ELR (cell line): ENCODE results near the gene OSBPL2.
A peak's percentile ranks its signal among the peaks of the same experiment; 100 is the strongest.

ENCODE experiments used
- DNase-seq: peaks from one replicate; pipeline ENCODE4 v3.0.0-alpha.2; 2015; ENCODE audit warnings: low read depth

Gene OSBPL2

DNA sequence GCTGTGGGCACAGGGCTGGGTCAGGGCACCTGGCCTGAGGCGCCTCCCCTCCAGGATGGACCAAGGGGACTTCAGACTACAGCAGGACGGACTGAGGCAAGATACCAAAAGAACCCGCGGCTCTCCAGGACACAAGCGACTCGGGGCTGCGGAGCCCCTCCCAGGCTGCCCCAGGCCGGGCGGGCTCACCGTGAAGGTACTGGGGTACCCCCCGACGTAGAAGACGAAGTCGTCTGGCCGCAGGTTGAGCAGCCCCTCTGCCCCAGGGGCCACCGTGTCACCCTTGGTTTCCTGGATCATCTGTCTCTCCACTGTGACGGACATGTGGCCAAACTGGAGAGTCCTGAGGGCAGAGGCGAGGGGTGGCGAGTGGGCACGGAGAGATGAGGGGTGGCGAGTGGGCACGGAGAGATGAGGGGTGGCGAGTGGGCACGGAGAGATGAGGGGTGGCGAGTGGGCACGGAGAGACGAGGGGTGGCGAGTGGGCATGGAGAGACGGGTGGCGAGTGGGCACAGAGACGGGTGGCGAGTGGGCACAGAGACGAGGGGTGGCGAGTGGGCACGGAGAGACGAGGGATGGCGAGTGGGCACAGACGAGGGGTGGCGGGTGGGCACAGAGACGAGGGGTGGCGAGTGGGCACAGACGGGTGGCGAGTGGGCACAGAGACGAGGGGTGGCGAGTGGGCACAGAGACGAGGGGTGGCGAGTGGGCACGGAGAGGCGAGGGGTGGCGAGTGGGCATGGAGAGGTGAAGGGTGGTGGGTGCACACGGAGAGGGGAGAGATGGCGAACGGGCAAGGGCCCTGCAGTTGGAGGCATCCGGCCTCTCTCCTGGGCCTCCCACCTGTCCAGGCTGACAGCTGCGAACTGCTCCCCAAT, 75.4 kb downstream of the OSBPL2 start:
- no peak for DNase-seq

DNA sequence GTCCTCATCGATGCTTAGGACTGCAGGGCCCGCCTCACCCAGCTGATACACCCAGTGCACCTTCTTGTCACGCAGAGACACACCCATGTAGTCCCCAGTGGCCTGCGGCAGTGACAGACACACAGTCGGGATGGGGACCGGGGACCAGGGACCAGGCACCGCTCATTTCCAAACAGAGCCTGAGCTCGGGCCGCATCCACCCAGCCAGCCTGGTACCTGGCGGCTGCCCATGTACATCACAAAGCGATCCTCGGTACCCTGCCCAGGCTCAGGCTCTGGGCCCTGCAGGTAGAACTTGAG, 76.0 kb downstream of the OSBPL2 start:
- no peak for DNase-seq

DNA sequence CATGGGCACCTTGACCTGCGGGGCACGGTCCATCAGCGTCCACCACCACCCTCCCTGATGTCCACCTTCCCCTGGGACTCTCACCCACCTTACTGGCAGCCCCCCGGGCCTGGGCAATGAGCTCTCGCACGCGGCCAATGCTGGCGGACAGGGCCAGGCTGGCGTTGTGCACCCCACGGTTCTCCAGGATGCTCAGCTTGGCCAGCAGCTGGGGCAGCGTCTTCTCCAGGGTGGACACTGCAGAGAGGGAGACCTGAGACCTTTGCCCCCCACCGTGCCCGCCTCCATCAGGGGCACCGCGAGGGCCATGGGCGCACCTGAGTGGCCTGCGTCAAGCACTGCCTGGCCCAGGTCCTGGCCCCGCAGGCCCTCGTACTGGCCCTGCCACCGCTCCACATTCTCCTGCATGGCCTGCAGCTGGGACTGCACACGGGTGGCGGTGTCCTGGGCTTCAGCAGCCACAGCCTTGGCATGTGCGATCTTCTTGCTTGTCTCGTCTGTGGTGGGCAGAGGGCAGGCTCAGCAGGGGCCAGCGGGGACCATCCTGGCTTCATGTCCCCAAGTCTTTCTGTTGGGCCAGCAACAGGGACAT, 76.5 kb downstream of the OSBPL2 start:
- no peak for DNase-seq

DNA sequence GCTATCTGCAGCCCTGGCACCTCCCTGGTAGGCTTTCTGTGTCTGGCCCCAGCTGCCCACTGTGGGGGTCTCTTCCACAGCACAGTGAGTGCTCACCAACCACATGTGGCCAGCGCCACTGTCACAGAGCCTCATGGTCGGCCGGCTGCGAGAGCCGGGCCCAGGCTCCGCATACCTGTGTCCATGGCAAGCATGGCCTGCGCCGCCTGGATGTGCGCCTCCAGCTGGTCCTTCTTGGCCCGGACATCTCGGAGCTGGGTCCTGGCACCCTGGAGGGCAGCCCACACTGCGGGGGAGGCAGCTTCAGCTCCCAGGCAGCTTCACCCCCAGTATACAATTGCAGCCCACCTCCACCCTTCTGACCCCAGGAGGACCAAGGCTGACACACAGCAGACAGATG, 77.5 kb downstream of the OSBPL2 start:
- no peak for DNase-seq

DNA sequence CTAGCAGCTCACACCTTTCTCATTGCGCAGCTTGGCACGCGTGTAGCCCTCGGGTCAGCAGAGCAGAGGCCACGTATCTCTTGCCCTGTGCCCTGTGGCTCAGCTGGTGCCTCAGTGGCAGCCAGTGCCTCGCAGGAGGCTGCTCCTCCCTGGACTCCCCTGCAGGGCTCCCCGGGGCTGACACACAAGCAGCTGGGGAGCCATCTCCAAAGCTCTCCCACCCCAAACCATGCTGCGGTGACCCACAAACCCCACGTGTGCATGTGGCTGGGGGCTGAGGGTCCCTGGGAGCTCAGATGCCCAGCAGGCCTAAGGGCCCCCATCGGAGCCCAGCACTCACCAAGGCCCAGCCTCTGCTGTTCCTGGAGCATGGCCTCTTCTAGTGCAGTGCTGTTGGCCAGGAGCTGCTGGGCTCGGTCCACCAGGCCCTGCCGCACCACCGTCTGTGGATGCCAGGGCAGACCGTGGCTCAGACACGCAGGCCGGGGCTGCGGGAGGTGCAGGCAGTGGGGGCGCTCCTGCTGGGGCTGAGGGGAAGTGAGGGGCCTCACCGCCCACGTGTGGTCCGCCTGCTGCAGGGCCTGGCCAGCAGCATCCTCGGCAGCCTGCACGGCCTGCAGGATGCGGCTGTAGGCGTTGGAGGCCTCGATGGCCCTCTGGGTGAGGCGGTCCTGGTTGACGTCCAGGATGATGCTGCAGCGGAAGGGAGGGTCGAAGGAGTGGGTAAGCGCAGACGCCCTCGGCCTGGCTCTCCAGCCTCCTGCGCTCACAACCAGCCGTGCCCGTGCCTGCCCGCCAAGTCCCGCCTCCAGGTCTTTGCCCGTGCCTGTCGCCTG, 78.2 kb downstream of the OSBPL2 start:
- no peak for DNase-seq

DNA sequence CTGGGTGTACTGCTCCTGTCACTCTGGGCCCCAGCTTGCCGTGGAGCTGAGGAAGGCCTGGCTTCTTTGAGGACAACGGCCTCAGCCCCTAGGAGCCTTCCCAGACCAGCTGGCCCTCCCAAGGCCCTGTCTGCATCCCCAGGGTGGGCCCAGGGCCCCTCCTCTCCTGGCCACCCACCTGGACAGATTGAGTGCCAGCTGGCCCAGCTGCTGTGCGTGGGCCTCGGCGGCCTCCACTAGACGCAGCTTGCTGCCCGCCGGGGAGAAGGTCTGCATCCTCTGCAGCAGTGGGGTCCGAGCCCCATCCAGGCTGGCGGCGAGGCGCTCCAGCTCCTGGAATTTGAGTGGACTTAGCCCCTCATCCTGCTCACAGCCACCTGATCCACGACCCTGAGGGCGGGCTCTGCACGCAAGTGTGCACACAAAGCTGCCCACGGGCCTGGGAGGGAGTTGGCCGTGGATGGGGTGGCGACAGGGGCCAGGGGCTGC, 78.9 kb downstream of the OSBPL2 start:
- DNase-seq, result no peak

DNA sequence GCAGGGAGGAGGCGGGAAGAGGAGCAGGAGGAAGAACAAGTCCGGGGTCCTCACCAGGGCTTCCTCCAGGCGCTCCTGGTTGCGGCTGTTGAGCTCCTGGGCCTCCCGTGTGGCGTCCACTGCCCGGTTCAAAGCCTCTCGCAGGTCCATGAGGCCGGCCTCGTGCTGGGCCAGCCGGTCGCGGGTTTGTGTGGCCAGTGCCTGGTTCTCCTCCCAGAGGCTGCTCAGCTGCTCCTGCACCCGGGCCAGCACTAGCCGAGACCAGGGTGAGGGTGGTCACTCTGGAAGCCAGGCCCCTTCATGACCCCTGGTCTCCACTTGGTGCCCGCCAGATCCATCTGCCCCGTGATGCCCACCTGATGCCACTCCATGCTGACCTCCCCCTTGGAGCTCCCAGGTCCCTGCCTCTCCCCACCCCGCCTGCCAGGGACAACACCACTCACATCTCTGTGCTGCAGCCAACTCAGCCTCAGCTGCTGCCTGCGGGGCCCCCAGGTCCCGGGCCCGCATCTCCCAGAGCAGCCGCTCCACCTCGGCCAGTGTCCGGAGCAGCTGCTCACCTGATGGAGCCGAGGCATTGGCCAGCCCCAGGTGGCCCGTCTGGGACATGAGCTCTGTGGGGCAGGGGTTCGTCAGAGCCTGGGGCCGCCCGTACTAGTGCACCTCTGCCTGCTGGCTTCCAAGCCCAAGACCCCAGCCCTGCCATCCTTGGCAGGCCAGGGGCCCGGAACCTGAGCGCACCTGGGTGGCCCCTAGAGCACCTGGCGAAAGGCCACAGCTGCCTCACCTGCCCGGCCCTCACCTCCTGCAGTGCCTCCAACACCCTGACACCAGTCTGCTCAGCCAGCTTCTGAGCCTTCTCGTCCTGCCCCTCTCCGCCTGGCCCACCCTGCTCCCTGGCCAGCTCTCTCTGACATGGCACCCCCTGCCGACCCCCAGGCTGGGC, 80.4 kb downstream of the OSBPL2 start:
- DNase-seq, result peak; percentile 45

DNA sequence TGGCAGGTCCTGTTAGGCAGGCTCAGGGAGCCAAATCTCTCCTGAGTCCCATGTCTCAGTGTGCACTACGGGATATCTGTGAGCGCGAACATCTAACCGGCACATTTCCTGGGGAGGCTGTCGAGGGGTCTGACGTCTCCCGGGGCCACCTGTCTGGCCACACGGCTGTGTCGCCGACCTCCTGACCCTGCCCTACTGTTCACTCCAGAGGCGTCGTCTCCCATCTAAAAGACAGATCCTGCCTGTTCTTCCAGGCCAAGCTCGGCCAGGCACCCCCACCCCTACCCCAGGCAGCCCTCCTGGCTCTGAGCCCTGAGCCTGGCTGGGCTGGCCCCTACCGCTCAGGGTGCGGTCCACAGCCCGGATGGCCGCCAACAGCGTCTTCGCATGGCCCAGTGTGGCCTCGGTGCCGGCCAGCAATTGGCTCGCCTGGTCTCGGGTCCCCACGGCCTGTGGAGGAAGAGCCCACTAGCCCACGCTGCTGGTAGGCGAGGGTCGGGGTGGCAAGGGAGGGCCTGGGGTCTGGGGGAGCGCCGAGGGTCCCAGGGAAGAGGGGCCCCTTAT, 81.1 kb downstream of the OSBPL2 start:
- DNase-seq, result no peak

DNA sequence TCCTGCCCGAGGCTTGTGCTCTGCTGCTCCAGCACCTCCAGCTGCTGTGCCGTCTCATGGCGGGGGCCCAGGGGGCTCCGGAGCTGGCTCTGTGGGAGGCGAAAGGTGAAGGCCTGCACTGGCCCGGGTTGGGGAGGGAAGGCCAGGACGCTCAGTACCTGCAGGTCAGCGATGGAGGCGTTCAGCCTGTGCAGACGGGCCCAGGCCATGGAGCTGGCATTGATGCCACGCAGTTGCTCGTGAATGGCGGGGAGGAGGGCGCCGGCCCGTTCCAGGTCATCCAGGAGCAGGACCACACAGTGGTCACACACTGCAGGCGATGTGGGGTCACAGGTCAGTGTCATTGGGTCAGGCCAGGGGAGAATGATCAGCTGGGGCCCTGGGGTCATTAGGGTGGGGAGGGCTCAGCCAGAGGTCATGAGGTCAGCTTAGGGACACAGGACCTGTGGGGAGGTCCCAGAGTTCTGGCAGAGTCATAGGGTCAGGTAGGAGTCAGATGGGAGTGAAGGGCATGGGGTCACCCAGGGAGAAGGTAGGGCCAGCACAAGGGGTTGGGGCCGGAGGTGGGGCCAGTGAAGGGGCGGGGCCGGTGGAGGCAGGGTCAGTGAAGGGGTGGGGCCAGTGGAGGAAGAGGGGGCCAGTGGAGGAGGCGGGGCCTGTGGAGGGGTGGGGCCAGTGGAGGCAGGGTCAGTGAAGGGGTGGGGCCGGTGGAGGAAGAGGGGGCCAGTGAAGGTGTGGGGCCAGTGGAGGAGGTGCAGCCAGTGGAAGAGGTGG, 82.4 kb downstream of the OSBPL2 start:
- DNase-seq, result peak; percentile 54

DNA sequence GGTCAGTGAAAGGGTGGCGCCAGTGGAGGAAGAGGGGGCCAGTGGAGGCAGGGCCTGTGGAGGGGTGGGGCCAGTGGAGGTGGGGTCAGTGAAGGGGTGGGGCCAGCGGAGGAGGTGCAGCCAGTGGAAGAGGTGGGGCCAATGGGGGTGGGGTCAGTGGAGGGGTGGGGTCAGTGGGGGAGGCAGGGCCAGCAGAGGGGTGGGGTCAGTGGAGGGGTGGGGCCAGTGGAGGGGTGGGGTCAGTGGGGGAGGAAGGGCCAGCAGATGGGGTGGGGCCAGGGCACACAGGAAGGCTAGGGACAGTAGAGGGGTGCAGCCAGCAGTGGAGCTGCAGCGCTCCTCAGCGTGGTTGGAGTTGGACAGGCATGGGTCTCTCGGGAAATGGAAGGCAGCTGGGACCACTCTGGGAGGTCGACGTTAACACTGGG, 83.2 kb downstream of the OSBPL2 start:
- DNase-seq, result peak; percentile 58

DNA sequence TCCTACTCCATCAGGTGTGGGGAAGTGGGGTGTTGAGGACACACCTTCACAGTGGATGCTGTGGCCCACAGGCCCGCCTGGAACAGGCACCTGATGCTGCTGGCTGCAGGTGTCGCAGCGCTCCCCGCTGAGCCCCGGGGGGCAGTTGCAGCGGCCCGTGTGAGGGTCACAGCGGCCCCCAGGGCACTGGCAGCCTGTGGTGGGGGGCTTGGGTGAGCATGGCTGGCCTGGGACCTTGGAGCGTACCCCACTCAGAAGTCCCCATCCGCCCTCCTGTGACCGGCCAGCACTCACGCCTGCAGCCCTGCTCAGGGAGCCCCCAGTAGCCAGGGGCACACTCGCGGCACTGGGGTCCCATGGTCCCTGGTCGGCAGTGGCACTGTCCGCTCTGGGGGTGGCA, 83.7 kb downstream of the OSBPL2 start:
- DNase-seq, result no peak

DNA sequence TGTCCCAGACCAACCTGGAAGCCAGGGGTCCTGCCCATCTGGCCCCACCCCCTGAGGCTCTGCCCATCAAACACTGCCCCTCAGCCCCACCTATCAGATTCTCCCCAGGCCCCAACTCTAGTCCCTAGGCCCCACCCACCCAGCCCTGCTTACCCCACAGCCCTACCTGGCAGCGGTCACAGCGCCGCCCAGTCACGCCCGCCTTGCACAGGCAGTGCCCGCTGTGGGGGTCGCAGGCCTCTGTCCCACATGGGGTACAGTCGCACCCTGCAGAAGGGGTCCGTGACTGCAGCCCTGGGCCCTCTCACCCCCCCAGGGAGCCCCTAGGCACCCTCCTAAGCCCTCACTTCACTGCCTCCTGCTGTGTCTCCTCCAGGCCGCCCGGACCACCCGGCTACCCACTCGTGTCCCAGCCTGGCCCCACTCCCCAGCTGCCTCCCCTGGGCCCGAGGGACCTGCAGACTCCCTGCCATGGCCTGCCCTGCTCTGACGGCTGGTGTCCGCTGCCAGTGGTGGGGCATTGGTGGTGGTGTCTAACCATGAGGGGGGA, 84.2 kb downstream of the OSBPL2 start:
- no peak for DNase-seq

DNA sequence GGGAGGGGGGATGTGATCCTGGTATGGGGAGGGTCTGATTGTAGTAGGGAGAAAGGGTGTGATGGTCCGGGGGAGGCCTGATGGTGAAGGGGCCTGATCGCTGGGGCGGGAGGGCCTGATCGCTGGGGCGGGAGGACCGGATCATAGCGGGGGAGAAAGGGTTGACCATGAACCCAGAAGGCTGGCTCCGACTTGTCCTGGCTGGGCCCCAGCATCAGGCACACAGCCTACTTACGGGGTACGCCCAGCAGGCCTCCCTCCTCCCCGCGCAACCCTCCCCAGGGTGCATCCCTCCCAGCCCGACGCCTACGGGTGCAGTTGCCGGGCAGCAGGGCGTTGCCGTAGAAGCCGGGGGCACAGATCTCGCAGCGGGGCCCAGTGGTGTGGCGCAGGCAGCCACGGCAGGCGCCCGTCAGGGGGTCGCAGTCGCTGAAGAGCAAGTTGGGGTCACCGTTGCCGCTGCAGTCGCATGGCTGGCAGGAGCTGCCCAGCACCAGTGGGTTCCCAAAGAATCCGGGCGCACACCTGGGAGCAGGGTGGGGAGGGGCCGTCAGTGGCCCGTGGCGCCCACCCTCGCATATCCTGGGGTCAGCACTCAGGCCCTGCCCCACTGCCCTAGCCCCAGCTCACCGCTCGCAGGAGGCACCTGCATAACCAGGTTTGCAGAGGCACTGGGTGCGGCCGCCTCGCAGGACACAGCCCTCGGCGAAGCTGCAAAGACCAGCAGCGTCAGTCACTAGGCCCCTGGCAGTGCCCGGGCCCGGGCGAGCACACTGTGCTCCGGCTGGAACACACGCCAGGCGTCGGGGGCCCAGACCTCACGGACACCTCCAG, 85.0 kb downstream of the OSBPL2 start:
- DNase-seq, result no peak

DNA sequence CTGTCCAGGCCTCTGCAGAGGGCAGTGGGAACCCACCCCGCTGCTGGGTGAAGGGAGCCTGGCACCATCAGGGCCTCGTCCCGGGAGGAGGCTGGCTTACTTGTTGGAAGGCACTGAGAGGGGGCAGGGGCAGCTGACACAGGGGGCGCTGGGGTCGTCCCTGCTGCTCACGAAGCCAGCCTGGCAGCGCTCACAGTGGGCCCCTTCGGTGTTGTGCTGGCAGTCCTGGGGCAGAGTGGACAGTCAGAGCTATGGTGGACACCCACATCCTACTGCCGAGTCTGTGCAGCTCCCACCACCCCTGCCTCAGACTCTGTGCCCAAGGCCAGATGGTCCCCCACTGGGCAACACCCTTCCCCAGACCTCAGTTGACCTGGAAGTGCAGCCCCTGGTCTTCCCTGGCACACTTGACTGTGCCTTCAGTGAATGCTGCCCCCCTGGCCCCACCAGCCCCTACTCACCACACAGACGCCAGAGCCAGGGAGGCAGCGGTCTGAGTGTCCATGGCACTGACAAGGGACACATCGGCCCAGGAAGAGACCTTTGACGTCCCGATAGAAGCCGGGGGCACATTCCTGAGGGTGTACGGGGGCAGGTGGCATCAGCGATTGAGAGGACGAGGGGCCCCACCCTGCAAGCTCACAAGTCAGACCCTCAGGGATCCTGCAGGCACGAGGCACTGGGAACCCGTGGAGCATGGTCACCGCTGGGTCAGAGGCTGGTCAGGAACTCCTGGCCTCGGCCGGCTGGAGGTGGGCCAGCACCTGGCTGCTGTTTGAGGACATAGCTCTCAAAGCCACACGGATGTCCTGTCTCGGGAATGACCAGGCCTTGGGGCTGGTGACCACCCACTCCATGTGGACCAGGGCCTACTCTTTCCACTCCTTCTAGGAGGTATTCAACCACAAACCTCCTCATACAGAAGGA, 85.9 kb downstream of the OSBPL2 start:
- DNase-seq, result no peak

DNA sequence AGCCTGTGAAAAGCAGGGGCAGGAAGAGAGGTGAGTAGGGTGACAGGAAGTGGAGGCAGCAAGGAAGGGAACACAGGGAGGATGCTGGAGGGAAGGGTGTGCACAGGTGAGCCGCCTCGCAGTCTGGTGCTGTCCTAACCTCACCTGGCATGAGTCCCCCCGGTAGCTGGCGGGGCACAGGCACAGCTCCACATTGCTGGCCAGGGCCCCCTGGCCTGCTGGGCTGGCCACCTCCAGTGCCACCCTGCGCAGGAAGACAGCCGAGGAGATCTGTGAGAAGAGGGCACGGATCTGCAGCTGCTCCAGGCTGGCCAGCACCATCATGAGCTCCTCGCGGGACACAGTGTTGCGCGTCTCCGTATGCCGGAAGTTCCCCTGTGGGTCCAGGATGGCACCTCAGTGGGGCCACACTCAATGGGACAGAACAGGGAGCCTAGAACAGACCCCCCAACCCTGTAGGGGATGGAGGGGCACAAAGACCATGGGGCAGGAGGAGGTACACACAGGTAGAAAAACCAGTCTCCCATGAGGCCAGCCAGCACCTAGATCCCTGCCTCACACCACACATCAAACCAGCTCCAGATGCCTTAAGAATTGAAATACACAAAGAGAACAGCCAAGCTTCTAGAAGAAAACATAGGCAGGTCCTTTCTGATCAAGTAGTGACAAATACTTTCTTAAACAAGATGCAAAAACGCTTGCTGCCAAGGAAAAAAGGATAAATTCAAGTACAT, 87.0 kb downstream of the OSBPL2 start:
- no peak for DNase-seq

DNA sequence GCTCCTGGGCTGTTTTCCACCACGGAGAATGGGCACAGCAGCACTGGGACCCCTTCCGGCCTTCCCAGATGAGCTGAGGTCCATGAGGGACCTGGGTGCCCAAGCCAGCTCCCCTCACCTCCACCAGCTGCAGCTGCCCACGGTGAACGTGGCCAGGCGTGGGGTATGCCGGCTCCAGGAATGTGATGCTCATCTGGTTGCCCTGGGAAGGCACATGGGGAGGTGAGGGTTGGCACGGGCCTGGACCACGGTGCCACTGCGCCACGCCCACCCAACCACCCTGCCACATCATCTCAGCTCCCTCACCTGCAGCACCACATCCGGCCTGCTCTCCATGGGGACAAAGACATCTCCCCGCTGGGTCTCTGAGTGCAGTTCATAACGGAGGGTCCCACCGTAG, 88.2 kb downstream of the OSBPL2 start:
- no peak for DNase-seq

DNA sequence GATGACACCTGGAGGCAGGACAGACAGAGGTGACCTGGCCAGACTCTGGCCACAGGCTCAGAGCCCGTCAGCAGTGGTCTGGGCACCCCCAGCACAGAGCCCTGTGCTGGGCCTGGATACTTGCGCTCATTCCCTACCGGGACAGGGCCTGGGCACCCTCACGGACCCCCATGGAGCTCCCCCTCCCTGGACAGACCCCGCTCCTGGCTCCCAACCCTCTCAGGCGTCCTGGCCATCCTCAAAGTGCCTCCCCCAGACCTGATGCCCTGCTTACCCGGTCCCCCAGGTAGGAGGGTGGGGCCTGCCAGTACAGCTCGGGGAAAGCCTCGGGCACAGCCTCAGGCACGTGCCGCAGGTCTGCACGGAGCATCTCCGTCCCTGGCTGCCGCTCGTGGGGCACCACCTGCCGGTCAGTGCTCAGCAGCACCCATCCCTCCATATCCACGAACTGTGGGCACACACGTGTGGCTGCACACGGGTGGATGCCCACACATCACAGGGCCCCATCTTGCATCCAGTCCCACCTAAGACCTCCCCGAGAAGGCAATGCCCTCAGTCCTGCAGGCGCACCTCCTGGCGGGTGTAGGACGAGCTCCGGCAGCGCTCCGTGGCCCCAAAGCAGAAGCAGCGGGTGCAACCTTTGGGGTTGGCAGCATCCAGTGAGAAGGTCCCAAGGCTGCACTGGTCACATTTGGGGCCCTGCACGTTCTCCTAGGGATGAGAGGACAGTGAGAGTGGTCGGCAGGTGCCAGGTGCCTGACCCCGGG, 88.8 kb downstream of the OSBPL2 start:
- no peak for DNase-seq
